OCI-LY7 (cell line): Measurements from ENCODE around the gene PRMT5. TPM values are rescaled to one million over a fixed set of nuclear protein-coding genes. Genes with fewer than 3 reads are reported as not detected.

ENCODE experiments used
- BruUV-seq: library from RNA; stranded (reverse); fragments of 400-500 nt; replicated peaks from 2 replicates; lab custom pipeline; 2021; lab: Mats Ljungman, UMichigan
- CTCF ChIA-PET: fragments of 300-600 bp; sonication (Branson Sonifier 250); formaldehyde crosslinking; loops from one replicate; lab custom pipeline; 2022; ENCODE audit warnings: antibody characterized with exemption; ENCODE audit not compliant: unreplicated experiment; lab: Charles Lee
- POLR2A ChIA-PET: fragments of 300-600 bp; sonication (Branson Sonifier 250); formaldehyde crosslinking; loops from one replicate; lab custom pipeline; 2022; ENCODE audit warnings: antibody characterized with exemption; lab: Charles Lee
- DNase-seq: peaks from one replicate; pipeline ENCODE4 v3.0.0-alpha.2; 2015; ENCODE audit warnings: low spot score
- H2AFZ ChIP-seq: fragments of 200-600 bp; sonication (generic), shearing (Covaris generic); 2 replicates; pipeline ENCODE4 v1.6.1; 2014; ENCODE audit warnings: mild to moderate bottlenecking, antibody characterized with exemption, low read length, moderate library complexity
- H3K27ac ChIP-seq: fragments of 200-600 bp; sonication (generic); 2 replicates; pipeline ENCODE4 v1.5.1; 2014; ENCODE audit warnings: mixed run types, low read depth, mild to moderate bottlenecking, moderate library complexity, low read length, inconsistent platforms; ENCODE audit not compliant: poor library complexity, severe bottlenecking
- H3K36me3 ChIP-seq: fragments of 200-600 bp; sonication (generic); 2 replicates; pipeline ENCODE4 v1.6.1; 2014; ENCODE audit warnings: mild to moderate bottlenecking, antibody characterized with exemption, low read length, moderate library complexity, mixed read lengths; ENCODE audit not compliant: insufficient read depth
- H3K4me1 ChIP-seq: fragments of 200-600 bp; sonication (generic); 2 replicates; pipeline ENCODE4 v1.5.1; 2014; ENCODE audit warnings: mild to moderate bottlenecking, low read length; ENCODE audit not compliant: insufficient read depth, poor library complexity, severe bottlenecking
- H3K4me2 ChIP-seq: fragments of 200-600 bp; sonication (generic); 2 replicates; pipeline ENCODE4 v1.6.1; 2014; ENCODE audit warnings: mild to moderate bottlenecking, low read length
- H3K4me3 ChIP-seq: fragments of 200-600 bp; sonication (generic); 2 replicates; pipeline ENCODE4 v1.5.1; 2014; ENCODE audit warnings: mild to moderate bottlenecking, low read depth, low read length; ENCODE audit not compliant: poor library complexity, severe bottlenecking
- H3K79me2 ChIP-seq: fragments of 200-600 bp; sonication (generic); 2 replicates; pipeline ENCODE4 v1.6.1; 2016; ENCODE audit warnings: low read depth, mild to moderate bottlenecking, low read length, moderate library complexity, mixed read lengths; ENCODE audit not compliant: insufficient read depth
- H3K9me2 ChIP-seq: fragments of 200-600 bp; sonication (generic); 2 replicates; pipeline ENCODE4 v1.6.1; 2016; ENCODE audit warnings: mild to moderate bottlenecking, low read length, mixed read lengths; ENCODE audit not compliant: insufficient read depth
- H3K9me3 ChIP-seq: fragments of 200-600 bp; sonication (generic); 2 replicates; pipeline ENCODE4 v1.6.1; 2014; ENCODE audit warnings: mild to moderate bottlenecking, mixed run types, low read length, mixed read lengths
- H4K20me1 ChIP-seq: fragments of 200-600 bp; sonication (generic); 2 replicates; pipeline ENCODE4 v1.6.1; 2014; ENCODE audit warnings: mild to moderate bottlenecking, antibody characterized with exemption, low read length, moderate library complexity, mixed read lengths; ENCODE audit not compliant: insufficient read depth
- CTCF ChIP-seq: fragments of 200-600 bp; sonication (generic); conservative IDR thresholded peaks from 2 replicates; pipeline ENCODE4 v1.5.1; 2014; ENCODE audit warnings: mild to moderate bottlenecking, antibody characterized with exemption, low read length, moderate library complexity, mixed read lengths
- EZH2phosphoT487 ChIP-seq: fragments of 200-600 bp; sonication (generic); IDR thresholded peaks from 2 replicates; pipeline ENCODE4 v1.6.1; 2018; ENCODE audit warnings: low read depth, borderline replicate concordance, mild to moderate bottlenecking, mixed run types, antibody characterized with exemption, low read length, moderate library complexity, mixed read lengths
- intact Hi-C: fragments of 100-400 bp; cut with micrococcal nuclease; formaldehyde crosslinking; loops from one replicate; pipeline ENCODE4 v1.10.0; 2022; ENCODE audit not compliant: unreplicated experiment
- total RNA-seq, 2 experiments: library from RNA; depleted of rRNA in 1 of 2; stranded (reverse); fragments of >200 nt in 1 of 2; shearing (Covaris generic) in 1 of 2; gene quantifications; 2 replicates each; pipeline ENCODE4 v1.2.3, GENCODE V29; 2014 to 2022

The PRMT5 gene
- total RNA-seq, 2 experiments from 2014 or later = 93.1 to 135 TPM

- CTCF ChIA-PET = no interaction called here
- H3K4me1 ChIP-seq = peaks cover 32% of the 10 kb centered on the region
- H4K20me1 ChIP-seq = no peaks in the 10 kb centered on the region
- DNase-seq = peak; percentile 74
- H3K27ac ChIP-seq = peak overlapping the region; percentile 70
- no TSS peak for BruUV-seq
- H3K4me2 ChIP-seq = peak overlapping the region; percentile 76
- H3K9me2 ChIP-seq = no peaks in the 10 kb centered on the region
- POLR2A ChIA-PET = interaction anchor here (0.9 to 5.5 kb wide), 2 partner anchors 9 to 69 kb away, joined by 3 to 61 read pairs; partner anchors contain the start of gene RBM23
- no peak overlapping the region for H2AFZ ChIP-seq
- H3K36me3 ChIP-seq = peaks cover 63% of the 10 kb centered on the region
- no peaks in the 10 kb centered on the region for H3K9me3 ChIP-seq
- H3K79me2 ChIP-seq = peaks cover 36% of the 10 kb centered on the region
- TF ChIP-seq CTCF (no peak; the same call in 1 of the 2 replicates), EZH2phosphoT487 (no peak)
- H3K4me3 ChIP-seq = peak overlapping the region; percentile 91
- intact Hi-C loops = no loop called here
Measured at GRCh38 chr14:22926316-22926715, 2.9 kb downstream of the PRMT5 start.

DNA sequence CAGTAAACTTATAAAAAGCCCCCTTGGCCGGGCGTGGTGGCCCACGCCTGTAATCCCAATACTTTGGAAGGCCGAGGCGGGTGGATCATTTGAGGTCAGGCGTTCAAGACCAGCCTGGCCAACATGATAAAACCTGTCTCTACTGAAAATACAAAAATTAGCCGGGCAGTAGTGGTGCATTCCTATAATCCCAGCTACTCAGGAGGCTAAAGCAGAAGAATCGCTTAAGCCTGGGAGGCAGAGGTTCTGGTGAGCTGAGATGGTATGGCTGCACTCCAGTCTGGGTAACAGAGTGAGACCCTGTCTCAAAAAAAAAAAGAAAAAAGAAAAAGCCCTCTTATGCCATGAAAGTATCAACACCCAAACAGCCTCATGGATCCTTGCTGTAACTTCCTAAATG lies 3.7 kb downstream of the PRMT5 start:
- intact Hi-C loops = no loop called here
- TF ChIP-seq CTCF (no peak), EZH2phosphoT487 (no peak)
- Histone ChIP-seq H3K4me3 (no peak overlapping the region), H3K79me2 (peaks cover 36% of the 10 kb centered on the region), H3K27ac (peak overlapping the region; percentile 70), H3K4me1 (peaks cover 36% of the 10 kb centered on the region), H2AFZ (no peak overlapping the region), H3K9me3 (no peaks in the 10 kb centered on the region), H3K9me2 (no peaks in the 10 kb centered on the region), H4K20me1 (no peaks in the 10 kb centered on the region), H3K36me3 (peaks cover 71% of the 10 kb centered on the region), H3K4me2 (peak overlapping the region; percentile 76; the same call in 1 of the 2 replicates)
- POLR2A ChIA-PET = interaction anchor here (0.9 to 5.5 kb wide), 2 partner anchors 8 to 70 kb away, joined by 3 to 61 read pairs; partner anchors contain the start of gene RBM23
- no peak for DNase-seq
- CTCF ChIA-PET = no interaction called here
- no TSS peak for BruUV-seq

GRCh38 chr14:22923746-22924145 lies 5.4 kb downstream of the PRMT5 start:
- Histone ChIP-seq H4K20me1 (no peaks in the 10 kb centered on the region), H3K4me3 (no peak overlapping the region), H3K4me1 (peaks cover 42% of the 10 kb centered on the region), H3K79me2 (peaks cover 33% of the 10 kb centered on the region), H3K36me3 (peaks cover 81% of the 10 kb centered on the region), H3K9me3 (no peaks in the 10 kb centered on the region), H2AFZ (no peak overlapping the region), H3K27ac (no peak overlapping the region), H3K9me2 (no peaks in the 10 kb centered on the region), H3K4me2 (no peak overlapping the region)
- CTCF ChIA-PET = no interaction called here
- DNase-seq = no peak
- POLR2A ChIA-PET = interaction anchor here (0.7 to 1.0 kb wide), 2 partner anchors 21 to 35 kb away, joined by 3 to 4 read pairs; no protein-coding TSS in a partner anchor
- TF ChIP-seq CTCF = no peak
- intact Hi-C loops = no loop called here
- BruUV-seq = no TSS peak
